Stomach (tissue), 9 donors: ENCODE measurements around the gene PGLYRP3. TPM values are rescaled to one million over a fixed set of nuclear protein-coding genes. Genes with fewer than 3 reads are reported as not detected.
"Not testable (repeated sequence)": the region's sequence is repeated elsewhere in the genome, so short reads cannot be mapped to it uniquely, and the experiment has no call there.

Experiments
- DNase-seq, 2 donors: peaks; one replicate each; pipeline versions ENCODE4 v3.0.0 to v3.0.0-alpha.2; 2013 to 2019
- H3K27ac ChIP-seq, 5 donors: fragments of 200-600 bp in 4 of 5; sonication (generic) in 4 of 5; one replicate each; pipeline ENCODE4 v1.5.1; 2013 to 2019; ENCODE audit warnings: mild to moderate bottlenecking in 1 of 5, moderate library complexity in 1 of 5
- H3K27me3 ChIP-seq, 3 donors: fragments of 200-600 bp; sonication (generic); one replicate each; pipeline ENCODE4 v1.5.1; 2017 to 2019; ENCODE audit warnings: mixed run types in 1 of 3
- H3K36me3 ChIP-seq, 4 donors: fragments of 200-600 bp; sonication (generic); 1 replicate in 3 of 4; 2 replicates in 1 of 4; pipeline ENCODE4 v1.5.1; 2016 to 2019
- H3K4me1 ChIP-seq, 4 donors: fragments of 200-600 bp; sonication (generic); one replicate each; pipeline ENCODE4 v1.5.1; 2016 to 2019
- H3K4me3 ChIP-seq, 4 donors: fragments of 200-600 bp; sonication (generic) in 3 of 4; one replicate each; pipeline ENCODE4 v1.5.1; 2016 to 2019; ENCODE audit warnings: mild to moderate bottlenecking in 1 of 4
- H3K9me3 ChIP-seq, 4 donors: fragments of 200-600 bp; sonication (generic); one replicate each; pipeline ENCODE4 v1.5.1; 2016 to 2019
- CTCF ChIP-seq, 7 experiments: fragments of 450-650 bp in 4 of 7; fragments of 200-600 bp in 3 of 7; sonication (generic) in 3 of 7; IDR thresholded peaks; one replicate each; pipeline ENCODE4 v1.5.1; 2016 to 2019; ENCODE audit warnings: antibody characterized with exemption in 7 of 7, control low read depth in 2 of 7, mild to moderate bottlenecking in 1 of 7
- EP300 ChIP-seq: sonication (generic); formaldehyde crosslinking; IDR thresholded peaks from one replicate; pipeline ENCODE4 v1.6.1; 2017; ENCODE audit warnings: antibody characterized with exemption
- POLR2A ChIP-seq, 4 donors: fragments of 450-650 bp; IDR thresholded peaks; one replicate each; pipeline ENCODE4 v1.6.1; 2016; ENCODE audit warnings: antibody characterized with exemption in 4 of 4, control low read depth in 2 of 4, mild to moderate bottlenecking in 1 of 4, moderate library complexity in 1 of 4
- POLR2AphosphoS5 ChIP-seq, 3 donors: sonication (generic); formaldehyde crosslinking; IDR thresholded peaks; one replicate each; pipeline ENCODE4 v1.6.1; 2016; ENCODE audit warnings: antibody characterized with exemption in 3 of 3
- WGBS, 5 donors: extraction: QIAGEN DNeasy Blood & Tissue Kit in 3 of 5; methylation state at CpG; one replicate each; pipeline versions ENCODE4 v1.1.5 to v1.1.7; 2013 to 2018; 5-methylcytosine and 5-hydroxymethylcytosine counted together
- intact Hi-C: fragments of 100-400 bp; cut with DNase I; formaldehyde crosslinking; loops from one replicate; pipeline ENCODE4 v1.15.1; 2023; ENCODE audit warnings: low total_unique reads
- polyA plus RNA-seq, 3 donors: library from polyadenylated mRNA; stranded (reverse); fragments of 200-250 nt; gene quantifications; one replicate each; pipeline ENCODE4 v1.2.3, GENCODE V29; 2013
- total RNA-seq, 5 donors: library from RNA; depleted of rRNA; stranded (reverse); fragments of >200 nt; gene quantifications; one replicate each; pipeline versions ENCODE4 v1.1.0 to v1.2.3, GENCODE V29; 2014 to 2016
- donor health status: healthy with polysubstance abuse.
- donor health status: Bipolar disorder and iron deficiency.
- donor health status: healthy.

Gene PGLYRP3
- total and polyA plus RNA-seq, 8 donors: 1.6 TPM; not detected in 7

GRCh38 chr1:153322568-153322967, 9.8 kb upstream of the PGLYRP3 start:
- H3K4me3 ChIP-seq: no peak overlapping the region
- WGBS, 5 donors: 0 to 42% (median 37%) methylated on average over 1 of the region's 1 CpG
- H3K36me3 ChIP-seq: no peaks in the 10 kb centered on the region
- peaks cover 0 to 16% (median 4%) of the 10 kb centered on the region in 3 donors for H3K27me3 ChIP-seq
- intact Hi-C loops: no loop called here
- DNase-seq: no peak
- H3K4me1 ChIP-seq: no peaks in the 10 kb centered on the region
- no peak for TF ChIP-seq POLR2AphosphoS5 (IDR thresholded peaks at IDR 0.05)
- no peak for TF ChIP-seq CTCF (IDR thresholded peaks at IDR 0.05)
- TF ChIP-seq POLR2A (IDR thresholded peaks at IDR 0.05): no peak
- TF ChIP-seq EP300: no peak
- H3K9me3 ChIP-seq: peaks cover 0 to 50% (median 43%) of the 10 kb centered on the region in 4 donors
- H3K27ac ChIP-seq: no peak overlapping the region

- H3K27ac ChIP-seq, H3K4me1 ChIP-seq, H3K36me3 ChIP-seq, intact Hi-C loops, H3K4me3 ChIP-seq, DNase-seq: not testable (repeated sequence)
- Histone ChIP-seq H3K27me3 (peaks cover 0 to 16% (median 4%) of the 10 kb centered on the region in 3 donors), H3K9me3 (peaks cover 0 to 49% (median 30%) of the 10 kb centered on the region in 4 donors)
- WGBS, 5 donors: 81 to 89% (median 85%) methylated on average over 7 of the region's 7 CpGs
Observed at GRCh38 chr1:153318145-153318544, 5.4 kb upstream of the PGLYRP3 start.

GRCh38 chr1:153316013-153316412, 3.3 kb upstream of the PGLYRP3 start:
- H3K4me3 ChIP-seq, intact Hi-C loops, H3K27ac ChIP-seq, H3K36me3 ChIP-seq, H3K4me1 ChIP-seq, DNase-seq: not testable (repeated sequence)
- peaks cover 0 to 16% (median 4%) of the 10 kb centered on the region in 3 donors for H3K27me3 ChIP-seq
- peaks cover 0 to 28% (median 16%) of the 10 kb centered on the region in 4 donors for H3K9me3 ChIP-seq

GRCh38 chr1:153314388-153314787, 1.6 kb upstream of the PGLYRP3 start:
- H3K27me3 ChIP-seq, H3K4me1 ChIP-seq, H3K4me3 ChIP-seq, H3K27ac ChIP-seq, H3K36me3 ChIP-seq, DNase-seq, intact Hi-C loops: not testable (repeated sequence)
- H3K9me3 ChIP-seq: peaks cover 0 to 14% (median 3%) of the 10 kb centered on the region in 4 donors

GRCh38 chr1:153313288-153313687, 536 bp upstream of the PGLYRP3 start:
- TF ChIP-seq CTCF (IDR thresholded peaks at IDR 0.05): no peak
- TF ChIP-seq EP300: no peak
- TF ChIP-seq POLR2A (IDR thresholded peaks at IDR 0.05): no peak
- TF ChIP-seq POLR2AphosphoS5 (IDR thresholded peaks at IDR 0.05): no peak
- no peak for DNase-seq
- H3K9me3 ChIP-seq: peaks cover 0 to 14% (median 3%) of the 10 kb centered on the region in 4 donors
- H3K27me3 ChIP-seq: peaks cover 0 to 3% (median 0%) of the 10 kb centered on the region in 3 donors
- intact Hi-C loops: no loop called here
- WGBS, 5 donors: 85 to 93% (median 92%) methylated on average over 2 of the region's 2 CpGs
- H3K36me3 ChIP-seq: no peaks in the 10 kb centered on the region
- no peak overlapping the region for H3K4me3 ChIP-seq
- no peaks in the 10 kb centered on the region for H3K4me1 ChIP-seq
- H3K27ac ChIP-seq: no peak overlapping the region

- Histone ChIP-seq H3K9me3 (peaks cover 0 to 9% (median 2%) of the 10 kb centered on the region in 4 donors), H3K36me3 (no peaks in the 10 kb centered on the region), H3K27ac (no peak overlapping the region), H3K4me1 (no peaks in the 10 kb centered on the region), H3K4me3 (no peak overlapping the region), H3K27me3 (peaks cover 0 to 28% (median 0%) of the 10 kb centered on the region in 3 donors)
- 64 to 71% (median 69%) methylated on average over 7 of the region's 7 CpGs for WGBS, 5 donors
- no peak for DNase-seq
- TF ChIP-seq CTCF (IDR thresholded peaks at IDR 0.05) (no peak), EP300 (no peak), POLR2A (IDR thresholded peaks at IDR 0.05) (no peak), POLR2AphosphoS5 (IDR thresholded peaks at IDR 0.05) (no peak)
- intact Hi-C loops: no loop called here
Observed at GRCh38 chr1:153310526-153310925, 2.2 kb downstream of the PGLYRP3 start.
